Adrenal gland (tissue), 5 donors: Measurements from ENCODE around the gene WFDC10B.

Experiments
- CTCF ChIP-seq, 6 experiments: fragments of 450-650 bp in 4 of 6; fragments of 200-600 bp in 2 of 6; sonication (generic) in 1 of 6; IDR thresholded peaks; 1 replicate in 5 of 6; 2 replicates in 1 of 6; pipeline versions ENCODE4 v1.5.1 to v1.8.0; 2016 to 2021; ENCODE audit warnings: antibody characterized with exemption in 6 of 6, mild to moderate bottlenecking in 2 of 6, moderate library complexity in 1 of 6
- POLR2A ChIP-seq, 2 donors: fragments of 450-650 bp; IDR thresholded peaks; one replicate each; pipeline ENCODE4 v1.6.1; 2017; ENCODE audit warnings: antibody characterized with exemption in 2 of 2, mild to moderate bottlenecking in 2 of 2, moderate library complexity in 1 of 2
- donor health status: DM: no; HTN: no; CAD: no.

- TF ChIP-seq CTCF (IDR thresholded peaks at IDR 0.05) (no peak), POLR2A (IDR thresholded peaks at IDR 0.05) (no peak)
These were observed 37.8 kb upstream of the WFDC10B start for GRCh38 chr20:45742596-45742995.
